Suprapubic skin (tissue), 4 donors: Measurements from ENCODE around the gene FOXK2.

Experiments
- EP300 ChIP-seq: sonication (generic); formaldehyde crosslinking; IDR thresholded peaks from one replicate; pipeline ENCODE4 v1.6.1; 2017; ENCODE audit warnings: antibody characterized with exemption
- POLR2A ChIP-seq, 2 donors: fragments of 450-650 bp; IDR thresholded peaks; one replicate each; pipeline ENCODE4 v1.6.1; 2017; ENCODE audit warnings: antibody characterized with exemption in 2 of 2, mild to moderate bottlenecking in 2 of 2, moderate library complexity in 2 of 2
- POLR2AphosphoS5 ChIP-seq, 3 donors: sonication (generic); formaldehyde crosslinking; IDR thresholded peaks; one replicate each; pipeline ENCODE4 v1.6.1; 2017; ENCODE audit warnings: antibody characterized with exemption in 3 of 3
- TF ChIP-seq, protein P1 (sequence below), 2 donors: fragments of 200-600 bp in 1 of 2; fragments of 450-650 bp in 1 of 2; sonication (generic) in 1 of 2; IDR thresholded peaks; one replicate each; pipeline ENCODE4 v1.5.1; 2016 to 2019; ENCODE audit warnings: antibody characterized with exemption in 2 of 2, mild to moderate bottlenecking in 1 of 2, moderate library complexity in 1 of 2

- TF ChIP-seq, protein P1, sequence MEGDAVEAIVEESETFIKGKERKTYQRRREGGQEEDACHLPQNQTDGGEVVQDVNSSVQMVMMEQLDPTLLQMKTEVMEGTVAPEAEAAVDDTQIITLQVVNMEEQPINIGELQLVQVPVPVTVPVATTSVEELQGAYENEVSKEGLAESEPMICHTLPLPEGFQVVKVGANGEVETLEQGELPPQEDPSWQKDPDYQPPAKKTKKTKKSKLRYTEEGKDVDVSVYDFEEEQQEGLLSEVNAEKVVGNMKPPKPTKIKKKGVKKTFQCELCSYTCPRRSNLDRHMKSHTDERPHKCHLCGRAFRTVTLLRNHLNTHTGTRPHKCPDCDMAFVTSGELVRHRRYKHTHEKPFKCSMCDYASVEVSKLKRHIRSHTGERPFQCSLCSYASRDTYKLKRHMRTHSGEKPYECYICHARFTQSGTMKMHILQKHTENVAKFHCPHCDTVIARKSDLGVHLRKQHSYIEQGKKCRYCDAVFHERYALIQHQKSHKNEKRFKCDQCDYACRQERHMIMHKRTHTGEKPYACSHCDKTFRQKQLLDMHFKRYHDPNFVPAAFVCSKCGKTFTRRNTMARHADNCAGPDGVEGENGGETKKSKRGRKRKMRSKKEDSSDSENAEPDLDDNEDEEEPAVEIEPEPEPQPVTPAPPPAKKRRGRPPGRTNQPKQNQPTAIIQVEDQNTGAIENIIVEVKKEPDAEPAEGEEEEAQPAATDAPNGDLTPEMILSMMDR (IDR thresholded peaks at IDR 0.05) = peak; percentile 77 to 95
- TF ChIP-seq POLR2A (IDR thresholded peaks at IDR 0.05) (no peak), POLR2AphosphoS5 (IDR thresholded peaks at IDR 0.05) (peak in 2 of 3 donors; percentile 47 to 85), EP300 (no peak)
These were observed 25.1 kb upstream of the FOXK2 start for GRCh38 chr17:82494236-82495055.
